PC-3 (cell line): ENCODE results near the gene ETS1. TPM values are rescaled to one million over a fixed set of nuclear protein-coding genes. Genes with fewer than 3 reads are reported as not detected.
A peak's percentile ranks its signal among the peaks of the same experiment; 100 is the strongest.

Experiments used
- ATAC-seq: fragments of 200-7000 bp; cut with Tn5 transposase; 2 replicates; pipeline ENCODE4 v1.9.1; 2020; ENCODE audit warnings: mild to moderate bottlenecking, moderate library complexity
- BruUV-seq: library from RNA; stranded (reverse); fragments of 400-500 nt; replicated peaks from 2 replicates; lab custom pipeline; 2021; lab: Mats Ljungman, UMichigan
- CTCF ChIA-PET: fragments of 300-600 bp; sonication (Branson Sonifier 250); formaldehyde crosslinking; loops from one replicate; lab custom pipeline; 2022; ENCODE audit warnings: antibody characterized with exemption; lab: Charles Lee
- POLR2A ChIA-PET: fragments of 300-600 bp; sonication (Branson Sonifier 250); formaldehyde crosslinking; loops from one replicate; lab custom pipeline; 2022; ENCODE audit warnings: antibody characterized with exemption; ENCODE audit not compliant: unreplicated experiment; lab: Charles Lee
- DNase-seq: peaks from one replicate; pipeline ENCODE4 v3.0.0-alpha.2; 2015
- H2AFZ ChIP-seq: fragments of 300-600 bp; sonication (generic); 2 replicates; pipeline ENCODE4 v1.6.0; 2016; ENCODE audit warnings: antibody characterized with exemption, low read length
- H3F3A ChIP-seq: fragments of 300-600 bp; sonication (generic); one replicate; pipeline ENCODE4 v1.6.0; 2017; ENCODE audit warnings: antibody characterized with exemption, low read length, control low read depth, mild to moderate bottlenecking; ENCODE audit not compliant: unreplicated experiment
- H3K27ac ChIP-seq: fragments of 300-600 bp; sonication (generic); 2 replicates; pipeline ENCODE4 v1.5.1; 2016; ENCODE audit warnings: mild to moderate bottlenecking, low read length
- H3K27me3 ChIP-seq: fragments of 300-600 bp; sonication (generic); 2 replicates; pipeline ENCODE4 v1.6.1; 2016; ENCODE audit warnings: low read length, mixed read lengths
- H3K36me3 ChIP-seq: fragments of 300-600 bp; sonication (generic); 2 replicates; pipeline ENCODE4 v1.6.1; 2016; ENCODE audit warnings: low read depth, mixed run types, low read length, mixed read lengths
- H3K4me1 ChIP-seq: fragments of 300-600 bp; sonication (generic); 2 replicates; pipeline ENCODE4 v1.5.1; 2016; ENCODE audit warnings: low read length; ENCODE audit not compliant: insufficient read depth
- H3K4me2 ChIP-seq: fragments of 300-600 bp; sonication (generic); 2 replicates; pipeline ENCODE4 v1.6.0; 2016; ENCODE audit warnings: low read length
- H3K4me3 ChIP-seq: fragments of 300-600 bp; sonication (generic); 2 replicates; pipeline ENCODE4 v1.5.1; 2016; ENCODE audit warnings: mild to moderate bottlenecking, low read length, mixed read lengths
- H3K79me2 ChIP-seq: fragments of 300-600 bp; sonication (generic); 2 replicates; pipeline ENCODE4 v1.6.1; 2017; ENCODE audit warnings: low read length, mixed read lengths
- H3K9ac ChIP-seq: fragments of 300-600 bp; sonication (generic); 2 replicates; pipeline ENCODE4 v1.6.0; 2016; ENCODE audit warnings: mild to moderate bottlenecking, low read length
- H3K9me2 ChIP-seq: fragments of 300-600 bp; sonication (generic); replicated peaks from 2 replicates; pipeline ENCODE4 v1.6.1; 2016; ENCODE audit warnings: mixed run types, low read length, mixed read lengths
- H3K9me3 ChIP-seq: fragments of 300-600 bp; sonication (generic); 2 replicates; pipeline ENCODE4 v1.6.1; 2016; ENCODE audit warnings: low read length, mixed read lengths
- H4K20me1 ChIP-seq: fragments of 300-600 bp; sonication (generic); 2 replicates; pipeline ENCODE4 v1.6.1; 2016; ENCODE audit warnings: low read length, mixed read lengths
- CTCF ChIP-seq: fragments of 300-600 bp; sonication (generic); conservative IDR thresholded peaks from 2 replicates; pipeline ENCODE4 v1.5.1; 2017; ENCODE audit warnings: antibody characterized with exemption, low read depth, mild to moderate bottlenecking, low read length
- EZH2 ChIP-seq: fragments of 300-600 bp; sonication (generic); IDR thresholded peaks from one replicate; pipeline ENCODE4 v1.6.1; 2017; ENCODE audit warnings: antibody characterized with exemption, mild to moderate bottlenecking, low read length; ENCODE audit not compliant: unreplicated experiment
- EZH2phosphoT487 ChIP-seq: fragments of 300-600 bp; sonication (generic); IDR thresholded peaks from 2 replicates; pipeline ENCODE4 v1.6.1; 2018; ENCODE audit warnings: mild to moderate bottlenecking, antibody characterized with exemption, low read length, borderline replicate concordance
- intact Hi-C: fragments of 100-400 bp; cut with micrococcal nuclease; formaldehyde crosslinking; loops from 2 replicates; pipeline ENCODE4 v1.9.0; 2023
- total RNA-seq: library from RNA; depleted of rRNA; stranded (reverse); fragments of >200 nt; gene quantifications from 2 replicates; pipeline ENCODE4 v1.2.3, GENCODE V29; 2014

Gene ETS1
- total RNA-seq, 1 experiment from 2014 or later: 52.0 TPM

GRCh38 chr11:128520206-128520887 is 67.0 kb downstream of the ETS1 start:
- H3K36me3 ChIP-seq: no peaks in the 10 kb centered on the region
- TF ChIP-seq EZH2 (no peak), CTCF (no peak; the same call in 1 of the 2 replicates), EZH2phosphoT487 (no peak)
- no TSS peak for BruUV-seq
- H3K79me2 ChIP-seq: peaks cover 68% of the 10 kb centered on the region
- H3K4me3 ChIP-seq: peak overlapping the region; percentile 77
- peak overlapping the region; percentile 90; the same call in 1 of the 2 replicates for H3K27ac ChIP-seq
- H2AFZ ChIP-seq: no peak overlapping the region
- H3F3A ChIP-seq: no peaks in the 10 kb centered on the region
- intact Hi-C loops: loop anchor here (1.0 to 5.0 kb wide), 2 partner anchors 13 to 62 kb away; no protein-coding TSS in a partner anchor
- H3K9ac ChIP-seq: peak overlapping the region; percentile 87
- H3K27me3 ChIP-seq: no peaks in the 10 kb centered on the region
- ChIA-PET POLR2A (interaction anchor here (0.6 to 1.0 kb wide), 2 partner anchors 11 to 310 kb away, joined by 3 to 8 read pairs; no protein-coding TSS in a partner anchor), CTCF (no interaction called here)
- ATAC-seq (no peak), DNase-seq (no peak)
- H3K4me2 ChIP-seq: peak overlapping the region; percentile 84
- no peaks in the 10 kb centered on the region for H3K9me3 ChIP-seq
- no peaks in the 10 kb centered on the region for H3K9me2 ChIP-seq
- peaks cover 58% of the 10 kb centered on the region for H4K20me1 ChIP-seq
- H3K4me1 ChIP-seq: peaks cover 71% of the 10 kb centered on the region

- Histone ChIP-seq H3K9ac (peak overlapping the region; percentile 87), H3K27me3 (no peaks in the 10 kb centered on the region), H3K4me3 (peak overlapping the region; percentile 77), H3K27ac (no peak overlapping the region), H3K9me3 (no peaks in the 10 kb centered on the region), H3K4me2 (peak overlapping the region; percentile 84), H3K79me2 (peaks cover 78% of the 10 kb centered on the region), H3K9me2 (no peaks in the 10 kb centered on the region), H4K20me1 (peaks cover 67% of the 10 kb centered on the region), H3F3A (no peaks in the 10 kb centered on the region), H3K4me1 (peaks cover 70% of the 10 kb centered on the region), H3K36me3 (no peaks in the 10 kb centered on the region), H2AFZ (no peak overlapping the region)
- ATAC-seq (no peak), DNase-seq (peak; percentile 37)
- intact Hi-C loops: loop anchor here (2.0 to 5.0 kb wide), 4 partner anchors 37 to 229 kb away; no protein-coding TSS in a partner anchor
- TF ChIP-seq CTCF (no peak), EZH2 (no peak), EZH2phosphoT487 (no peak)
- no TSS peak for BruUV-seq
- POLR2A ChIA-PET: interaction anchor here (0.5 to 1.4 kb wide), 4 partner anchors 10 to 183 kb away, joined by 3 to 8 read pairs (median 6); no protein-coding TSS in a partner anchor
- CTCF ChIA-PET: interaction anchor here (0.6 to 1.2 kb wide), 2 partner anchors 35 to 362 kb away, joined by 3 read pairs; no protein-coding TSS in a partner anchor
Observed at GRCh38 chr11:128519338-128519737, 68.0 kb downstream of the ETS1 start.
